HepG2 (cell line): ENCODE measurements around the gene VEGFB. TPM values are rescaled to one million over a fixed set of nuclear protein-coding genes. Genes with fewer than 3 reads are reported as not detected.

ENCODE experiments used
- ADNP ChIP-seq: sonication (generic); formaldehyde crosslinking; IDR thresholded peaks from 2 replicates; pipeline ENCODE4 v1.4.0; 2020; ENCODE audit warnings: missing genetic modification reagents
- EEA1 ChIP-seq: sonication (generic); formaldehyde crosslinking; IDR thresholded peaks from 2 replicates; pipeline ENCODE4 v1.5.1; 2020; ENCODE audit warnings: mild to moderate bottlenecking, missing genetic modification reagents, borderline replicate concordance
- HNRNPL ChIP-seq: fragments of 200-400 bp; formaldehyde crosslinking; IDR thresholded peaks from 2 replicates; pipeline ENCODE4 v1.6.1; 2017; ENCODE audit warnings: mild to moderate bottlenecking, low read depth, low read length
- NR1H2 ChIP-seq: sonication (generic); formaldehyde crosslinking; IDR thresholded peaks from 2 replicates; pipeline ENCODE4 v1.8.1; 2022; ENCODE audit warnings: low read depth, missing genetic modification reagents, borderline replicate concordance
- PAX8 ChIP-seq: sonication (generic); formaldehyde crosslinking; IDR thresholded peaks from 2 replicates; pipeline ENCODE4 v1.8.0; 2022; ENCODE audit warnings: mild to moderate bottlenecking, missing genetic modification reagents, borderline replicate concordance
- RBM39 ChIP-seq: fragments of 200-400 bp; formaldehyde crosslinking; IDR thresholded peaks from one replicate; pipeline ENCODE4 v1.6.1; 2018; ENCODE audit warnings: antibody characterized with exemption, mild to moderate bottlenecking, low read depth, low read length; ENCODE audit not compliant: poor library complexity, severe bottlenecking
- STAT5B ChIP-seq: sonication (generic); formaldehyde crosslinking; IDR thresholded peaks from 2 replicates; pipeline ENCODE4 v1.4.0; 2020; ENCODE audit warnings: missing genetic modification reagents
- ZFX ChIP-seq: sonication (generic); formaldehyde crosslinking; IDR thresholded peaks from 2 replicates; pipeline ENCODE4 v1.4.0; 2020; ENCODE audit warnings: mild to moderate bottlenecking, low read depth, missing genetic modification reagents, moderate library complexity
- ZNF10 ChIP-seq: sonication (generic); formaldehyde crosslinking; IDR thresholded peaks from 2 replicates; pipeline ENCODE4 v1.4.0; 2020; ENCODE audit warnings: mild to moderate bottlenecking, low read depth, missing genetic modification reagents, borderline replicate concordance
- ZNF549 ChIP-seq: sonication (generic); formaldehyde crosslinking; IDR thresholded peaks from 2 replicates; pipeline ENCODE4 v1.5.0; 2020; ENCODE audit warnings: missing genetic modification reagents
- ZNF558 ChIP-seq: sonication (generic); formaldehyde crosslinking; IDR thresholded peaks from 2 replicates; pipeline ENCODE4 v1.9.0; 2022; ENCODE audit warnings: mild to moderate bottlenecking, missing genetic modification reagents, borderline replicate concordance
- ZNF615 ChIP-seq: sonication (generic); formaldehyde crosslinking; IDR thresholded peaks from 2 replicates; pipeline ENCODE4 v1.5.0; 2020; ENCODE audit warnings: mild to moderate bottlenecking, missing genetic modification reagents, borderline replicate concordance
- ZNF746 ChIP-seq: sonication (generic); formaldehyde crosslinking; IDR thresholded peaks from 2 replicates; pipeline ENCODE4 v1.8.0; 2022; ENCODE audit warnings: mild to moderate bottlenecking, missing genetic modification reagents
- ZSCAN20 ChIP-seq: sonication (generic); formaldehyde crosslinking; IDR thresholded peaks from 2 replicates; pipeline ENCODE4 v1.4.0; 2020; ENCODE audit warnings: missing genetic modification reagents, mild to moderate bottlenecking, borderline replicate concordance
- ZSCAN31 ChIP-seq: sonication (generic); formaldehyde crosslinking; IDR thresholded peaks from 2 replicates; pipeline ENCODE4 v1.5.0; 2020; ENCODE audit warnings: low read depth, mild to moderate bottlenecking, missing genetic modification reagents
- polyA plus RNA-seq, 8 experiments: library from polyadenylated mRNA; depleted of rRNA in 3 of 8; stranded (reverse) in 7 of 8; unstranded in 1 of 8; fragments of >200 nt; fragmentation: Illumina TruSeq in 4 of 8; extraction: Trizol in 4 of 8; gene quantifications; 2 replicates each; pipeline versions ENCODE4 v1.2.1 to v1.2.3, GENCODE V29; 2011 to 2016; ENCODE audit warnings: low read depth in 4 of 8, missing spikeins in 1 of 8, mixed read lengths in 1 of 8; ENCODE audit not compliant: insufficient read depth in 1 of 8
- total RNA-seq, 5 experiments: library from RNA; depleted of rRNA; stranded (reverse); fragments of >200 nt; fragmentation: Illumina TruSeq; extraction: Trizol; gene quantifications; 2 replicates each; pipeline ENCODE4 v1.2.3, GENCODE V29; 2016; ENCODE audit warnings: low read depth in 1 of 5
- TF ChIP-seq, protein P1 (sequence below): sonication (generic); formaldehyde crosslinking; IDR thresholded peaks from 2 replicates; pipeline ENCODE4 v1.5.1; 2020; ENCODE audit warnings: mild to moderate bottlenecking, missing genetic modification reagents, borderline replicate concordance
- TF ChIP-seq, protein P2 (sequence below): sonication (generic); formaldehyde crosslinking; IDR thresholded peaks from 2 replicates; pipeline ENCODE4 v1.4.0; 2020; ENCODE audit warnings: mild to moderate bottlenecking, missing genetic modification reagents
- TF ChIP-seq, protein P3 (sequence below): sonication (generic); formaldehyde crosslinking; IDR thresholded peaks from 2 replicates; pipeline ENCODE4 v1.5.1; 2020; ENCODE audit warnings: missing genetic modification reagents, mild to moderate bottlenecking, borderline replicate concordance

Gene VEGFB
- total and polyA plus RNA-seq, 2 of the 13 experiments (the other 11 are each of a cell fraction or from before 2014, with no cell fraction given), result 9.0 to 11.3 TPM

DNA sequence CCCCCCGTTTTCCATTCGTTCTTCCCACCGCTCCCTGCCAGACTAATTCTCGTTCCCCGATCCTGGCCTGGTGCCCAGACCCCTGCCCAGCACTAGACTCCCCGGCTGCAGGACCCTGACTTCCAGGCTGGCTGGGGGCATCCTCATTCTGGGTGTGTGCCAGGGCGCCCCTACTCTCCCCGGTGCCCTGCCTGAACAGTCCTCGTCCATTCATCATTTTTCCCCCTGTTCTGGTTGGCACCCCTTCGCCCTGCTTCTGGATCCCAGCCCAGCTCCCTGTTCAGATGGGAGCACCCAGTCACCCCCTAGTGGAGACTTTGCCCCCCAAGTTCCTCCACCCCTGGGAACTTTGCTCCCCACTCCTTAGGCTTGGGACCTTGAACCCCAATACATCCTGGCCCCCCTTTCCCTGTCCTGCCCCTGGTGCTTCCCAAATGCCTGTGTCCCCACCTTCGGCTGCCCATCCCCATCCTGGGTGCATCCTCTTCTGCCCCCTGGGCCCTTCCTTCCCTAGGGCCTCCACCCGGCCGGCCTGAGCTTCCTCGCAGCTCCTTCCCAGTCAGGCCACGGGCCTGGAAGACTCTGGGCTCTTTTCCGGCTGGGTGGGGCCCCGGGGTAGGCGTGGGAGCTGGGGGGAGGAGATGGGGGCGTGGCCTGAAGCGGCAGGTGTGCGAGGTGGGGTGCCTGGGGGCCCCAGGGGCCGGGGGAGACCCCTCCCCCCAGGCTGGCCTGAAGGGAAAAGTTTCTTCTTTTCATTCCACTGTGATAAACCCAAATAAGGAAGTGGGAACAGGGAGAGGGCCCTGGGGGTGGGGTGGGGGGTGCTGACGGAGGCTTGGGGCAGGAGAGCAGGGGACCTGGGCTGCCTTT lies 17.9 kb downstream of the VEGFB start (continued):
- TF ChIP-seq ZNF558 (CRISPR knock-in tag), result 0 out of 2 replicates have a peak, but pooled peaks have one; percentile 34
- no peak for TF ChIP-seq NR1H2
- 0 out of 2 replicates have a peak, but pooled peaks have one; percentile 25 for TF ChIP-seq ZSCAN31 (CRISPR knock-in tag)
- no peak for TF ChIP-seq ZNF615 (CRISPR knock-in tag)
- no peak for TF ChIP-seq ZSCAN20 (CRISPR knock-in tag)
- TF ChIP-seq EEA1 (CRISPR knock-in tag), result no peak
- no peak for TF ChIP-seq RBM39
- TF ChIP-seq, protein P1, sequence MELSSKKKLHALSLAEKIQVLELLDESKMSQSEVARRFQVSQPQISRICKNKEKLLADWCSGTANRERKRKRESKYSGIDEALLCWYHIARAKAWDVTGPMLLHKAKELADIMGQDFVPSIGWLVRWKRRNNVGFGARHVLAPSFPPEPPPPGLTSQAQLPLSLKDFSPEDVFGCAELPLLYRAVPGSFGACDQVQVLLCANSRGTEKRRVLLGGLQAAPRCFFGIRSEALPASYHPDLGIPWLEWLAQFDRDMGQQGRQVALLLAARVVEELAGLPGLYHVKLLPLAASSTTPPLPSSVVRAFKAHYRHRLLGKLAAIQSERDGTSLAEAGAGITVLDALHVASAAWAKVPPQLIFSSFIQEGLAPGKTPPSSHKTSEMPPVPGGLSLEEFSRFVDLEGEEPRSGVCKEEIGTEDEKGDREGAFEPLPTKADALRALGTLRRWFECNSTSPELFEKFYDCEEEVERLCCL (CRISPR knock-in tag), result no peak
- 0 out of 2 replicates have a peak, but pooled peaks have one; percentile 3 for TF ChIP-seq ZFX (CRISPR knock-in tag)
- TF ChIP-seq ZNF549, result no peak
- TF ChIP-seq HNRNPL, result 0 out of 2 replicates have a peak, but pooled peaks have one; percentile 55
- TF ChIP-seq, protein P2, sequence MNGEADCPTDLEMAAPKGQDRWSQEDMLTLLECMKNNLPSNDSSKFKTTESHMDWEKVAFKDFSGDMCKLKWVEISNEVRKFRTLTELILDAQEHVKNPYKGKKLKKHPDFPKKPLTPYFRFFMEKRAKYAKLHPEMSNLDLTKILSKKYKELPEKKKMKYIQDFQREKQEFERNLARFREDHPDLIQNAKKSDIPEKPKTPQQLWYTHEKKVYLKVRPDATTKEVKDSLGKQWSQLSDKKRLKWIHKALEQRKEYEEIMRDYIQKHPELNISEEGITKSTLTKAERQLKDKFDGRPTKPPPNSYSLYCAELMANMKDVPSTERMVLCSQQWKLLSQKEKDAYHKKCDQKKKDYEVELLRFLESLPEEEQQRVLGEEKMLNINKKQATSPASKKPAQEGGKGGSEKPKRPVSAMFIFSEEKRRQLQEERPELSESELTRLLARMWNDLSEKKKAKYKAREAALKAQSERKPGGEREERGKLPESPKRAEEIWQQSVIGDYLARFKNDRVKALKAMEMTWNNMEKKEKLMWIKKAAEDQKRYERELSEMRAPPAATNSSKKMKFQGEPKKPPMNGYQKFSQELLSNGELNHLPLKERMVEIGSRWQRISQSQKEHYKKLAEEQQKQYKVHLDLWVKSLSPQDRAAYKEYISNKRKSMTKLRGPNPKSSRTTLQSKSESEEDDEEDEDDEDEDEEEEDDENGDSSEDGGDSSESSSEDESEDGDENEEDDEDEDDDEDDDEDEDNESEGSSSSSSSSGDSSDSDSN (CRISPR knock-in tag), result no peak
- no peak for TF ChIP-seq STAT5B (CRISPR knock-in tag)
- no peak for TF ChIP-seq ZNF10 (CRISPR knock-in tag)
- TF ChIP-seq, protein P3, sequence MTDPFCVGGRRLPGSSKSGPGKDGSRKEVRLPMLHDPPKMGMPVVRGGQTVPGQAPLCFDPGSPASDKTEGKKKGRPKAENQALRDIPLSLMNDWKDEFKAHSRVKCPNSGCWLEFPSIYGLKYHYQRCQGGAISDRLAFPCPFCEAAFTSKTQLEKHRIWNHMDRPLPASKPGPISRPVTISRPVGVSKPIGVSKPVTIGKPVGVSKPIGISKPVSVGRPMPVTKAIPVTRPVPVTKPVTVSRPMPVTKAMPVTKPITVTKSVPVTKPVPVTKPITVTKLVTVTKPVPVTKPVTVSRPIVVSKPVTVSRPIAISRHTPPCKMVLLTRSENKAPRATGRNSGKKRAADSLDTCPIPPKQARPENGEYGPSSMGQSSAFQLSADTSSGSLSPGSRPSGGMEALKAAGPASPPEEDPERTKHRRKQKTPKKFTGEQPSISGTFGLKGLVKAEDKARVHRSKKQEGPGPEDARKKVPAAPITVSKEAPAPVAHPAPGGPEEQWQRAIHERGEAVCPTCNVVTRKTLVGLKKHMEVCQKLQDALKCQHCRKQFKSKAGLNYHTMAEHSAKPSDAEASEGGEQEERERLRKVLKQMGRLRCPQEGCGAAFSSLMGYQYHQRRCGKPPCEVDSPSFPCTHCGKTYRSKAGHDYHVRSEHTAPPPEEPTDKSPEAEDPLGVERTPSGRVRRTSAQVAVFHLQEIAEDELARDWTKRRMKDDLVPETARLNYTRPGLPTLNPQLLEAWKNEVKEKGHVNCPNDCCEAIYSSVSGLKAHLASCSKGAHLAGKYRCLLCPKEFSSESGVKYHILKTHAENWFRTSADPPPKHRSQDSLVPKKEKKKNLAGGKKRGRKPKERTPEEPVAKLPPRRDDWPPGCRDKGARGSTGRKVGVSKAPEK (CRISPR knock-in tag), result no peak
- no peak for TF ChIP-seq ADNP (CRISPR knock-in tag)
- TF ChIP-seq ZNF746 (CRISPR knock-in tag), result 0 out of 2 replicates have a peak, but pooled peaks have one; percentile 19
- TF ChIP-seq PAX8 (CRISPR knock-in tag), result no peak
